PC-3 (cell line): Measurements from ENCODE around the gene DIAPH3. TPM values are rescaled to one million over a fixed set of nuclear protein-coding genes. Genes with fewer than 3 reads are reported as not detected.

Experiments
- ATAC-seq: fragments of 200-7000 bp; cut with Tn5 transposase; 2 replicates; pipeline ENCODE4 v1.9.1; 2020; ENCODE audit warnings: mild to moderate bottlenecking, moderate library complexity
- Bru-seq: library from RNA; stranded (reverse); fragments of 400-500 nt; gene quantifications from one replicate; lab custom pipeline; 2021; lab: Mats Ljungman, UMichigan
- BruChase-seq, 2 experiments: library from RNA; stranded (reverse); fragments of 400-500 nt; gene quantifications; one replicate each; lab custom pipeline; 2021; lab: Mats Ljungman, UMichigan
- BruUV-seq: library from RNA; stranded (reverse); fragments of 400-500 nt; replicated peaks from 2 replicates; lab custom pipeline; 2021; lab: Mats Ljungman, UMichigan
- CTCF ChIA-PET: fragments of 300-600 bp; sonication (Branson Sonifier 250); formaldehyde crosslinking; loops from one replicate; lab custom pipeline; 2022; ENCODE audit warnings: antibody characterized with exemption; lab: Charles Lee
- POLR2A ChIA-PET: fragments of 300-600 bp; sonication (Branson Sonifier 250); formaldehyde crosslinking; loops from one replicate; lab custom pipeline; 2022; ENCODE audit warnings: antibody characterized with exemption; ENCODE audit not compliant: unreplicated experiment; lab: Charles Lee
- DNase-seq: peaks from one replicate; pipeline ENCODE4 v3.0.0-alpha.2; 2015
- H2AFZ ChIP-seq: fragments of 300-600 bp; sonication (generic); 2 replicates; pipeline ENCODE4 v1.6.0; 2016; ENCODE audit warnings: antibody characterized with exemption, low read length
- H3F3A ChIP-seq: fragments of 300-600 bp; sonication (generic); one replicate; pipeline ENCODE4 v1.6.0; 2017; ENCODE audit warnings: antibody characterized with exemption, low read length, control low read depth, mild to moderate bottlenecking; ENCODE audit not compliant: unreplicated experiment
- H3K27ac ChIP-seq: fragments of 300-600 bp; sonication (generic); 2 replicates; pipeline ENCODE4 v1.5.1; 2016; ENCODE audit warnings: mild to moderate bottlenecking, low read length
- H3K27me3 ChIP-seq: fragments of 300-600 bp; sonication (generic); 2 replicates; pipeline ENCODE4 v1.6.1; 2016; ENCODE audit warnings: low read length, mixed read lengths
- H3K36me3 ChIP-seq: fragments of 300-600 bp; sonication (generic); 2 replicates; pipeline ENCODE4 v1.6.1; 2016; ENCODE audit warnings: low read depth, mixed run types, low read length, mixed read lengths
- H3K4me1 ChIP-seq: fragments of 300-600 bp; sonication (generic); 2 replicates; pipeline ENCODE4 v1.5.1; 2016; ENCODE audit warnings: low read length; ENCODE audit not compliant: insufficient read depth
- H3K4me2 ChIP-seq: fragments of 300-600 bp; sonication (generic); 2 replicates; pipeline ENCODE4 v1.6.0; 2016; ENCODE audit warnings: low read length
- H3K4me3 ChIP-seq: fragments of 300-600 bp; sonication (generic); 2 replicates; pipeline ENCODE4 v1.5.1; 2016; ENCODE audit warnings: mild to moderate bottlenecking, low read length, mixed read lengths
- H3K79me2 ChIP-seq: fragments of 300-600 bp; sonication (generic); 2 replicates; pipeline ENCODE4 v1.6.1; 2017; ENCODE audit warnings: low read length, mixed read lengths
- H3K9ac ChIP-seq: fragments of 300-600 bp; sonication (generic); 2 replicates; pipeline ENCODE4 v1.6.0; 2016; ENCODE audit warnings: mild to moderate bottlenecking, low read length
- H3K9me2 ChIP-seq: fragments of 300-600 bp; sonication (generic); replicated peaks from 2 replicates; pipeline ENCODE4 v1.6.1; 2016; ENCODE audit warnings: mixed run types, low read length, mixed read lengths
- H3K9me3 ChIP-seq: fragments of 300-600 bp; sonication (generic); 2 replicates; pipeline ENCODE4 v1.6.1; 2016; ENCODE audit warnings: low read length, mixed read lengths
- H4K20me1 ChIP-seq: fragments of 300-600 bp; sonication (generic); 2 replicates; pipeline ENCODE4 v1.6.1; 2016; ENCODE audit warnings: low read length, mixed read lengths
- EZH2 ChIP-seq: fragments of 300-600 bp; sonication (generic); IDR thresholded peaks from one replicate; pipeline ENCODE4 v1.6.1; 2017; ENCODE audit warnings: antibody characterized with exemption, mild to moderate bottlenecking, low read length; ENCODE audit not compliant: unreplicated experiment
- EZH2phosphoT487 ChIP-seq: fragments of 300-600 bp; sonication (generic); IDR thresholded peaks from 2 replicates; pipeline ENCODE4 v1.6.1; 2018; ENCODE audit warnings: mild to moderate bottlenecking, antibody characterized with exemption, low read length, borderline replicate concordance
- intact Hi-C: fragments of 100-400 bp; cut with micrococcal nuclease; formaldehyde crosslinking; loops from 2 replicates; pipeline ENCODE4 v1.9.0; 2023
- long read RNA-seq: library from polyadenylated mRNA; unstranded; transcript quantifications from one replicate; pipeline ENCODE4 v2.0.0, GENCODE V29; 2021; ENCODE audit not compliant: unreplicated experiment
- total RNA-seq: library from RNA; depleted of rRNA; stranded (reverse); fragments of >200 nt; gene quantifications from 2 replicates; pipeline ENCODE4 v1.2.3, GENCODE V29; 2014; rRNA removed
- TF ChIP-seq, protein P1 (sequence below): fragments of 300-600 bp; sonication (generic); conservative IDR thresholded peaks from 2 replicates; pipeline ENCODE4 v1.5.1; 2017; ENCODE audit warnings: antibody characterized with exemption, low read depth, mild to moderate bottlenecking, low read length

Gene DIAPH3, protein sequence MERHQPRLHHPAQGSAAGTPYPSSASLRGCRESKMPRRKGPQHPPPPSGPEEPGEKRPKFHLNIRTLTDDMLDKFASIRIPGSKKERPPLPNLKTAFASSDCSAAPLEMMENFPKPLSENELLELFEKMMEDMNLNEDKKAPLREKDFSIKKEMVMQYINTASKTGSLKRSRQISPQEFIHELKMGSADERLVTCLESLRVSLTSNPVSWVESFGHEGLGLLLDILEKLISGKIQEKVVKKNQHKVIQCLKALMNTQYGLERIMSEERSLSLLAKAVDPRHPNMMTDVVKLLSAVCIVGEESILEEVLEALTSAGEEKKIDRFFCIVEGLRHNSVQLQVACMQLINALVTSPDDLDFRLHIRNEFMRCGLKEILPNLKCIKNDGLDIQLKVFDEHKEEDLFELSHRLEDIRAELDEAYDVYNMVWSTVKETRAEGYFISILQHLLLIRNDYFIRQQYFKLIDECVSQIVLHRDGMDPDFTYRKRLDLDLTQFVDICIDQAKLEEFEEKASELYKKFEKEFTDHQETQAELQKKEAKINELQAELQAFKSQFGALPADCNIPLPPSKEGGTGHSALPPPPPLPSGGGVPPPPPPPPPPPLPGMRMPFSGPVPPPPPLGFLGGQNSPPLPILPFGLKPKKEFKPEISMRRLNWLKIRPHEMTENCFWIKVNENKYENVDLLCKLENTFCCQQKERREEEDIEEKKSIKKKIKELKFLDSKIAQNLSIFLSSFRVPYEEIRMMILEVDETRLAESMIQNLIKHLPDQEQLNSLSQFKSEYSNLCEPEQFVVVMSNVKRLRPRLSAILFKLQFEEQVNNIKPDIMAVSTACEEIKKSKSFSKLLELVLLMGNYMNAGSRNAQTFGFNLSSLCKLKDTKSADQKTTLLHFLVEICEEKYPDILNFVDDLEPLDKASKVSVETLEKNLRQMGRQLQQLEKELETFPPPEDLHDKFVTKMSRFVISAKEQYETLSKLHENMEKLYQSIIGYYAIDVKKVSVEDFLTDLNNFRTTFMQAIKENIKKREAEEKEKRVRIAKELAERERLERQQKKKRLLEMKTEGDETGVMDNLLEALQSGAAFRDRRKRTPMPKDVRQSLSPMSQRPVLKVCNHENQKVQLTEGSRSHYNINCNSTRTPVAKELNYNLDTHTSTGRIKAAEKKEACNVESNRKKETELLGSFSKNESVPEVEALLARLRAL
- total RNA-seq: 7.6 and 10.1 TPM in 2 replicates
- Bru-seq, nascent RNA: percentile 61 among the genes with signal in this experiment
- BruChase-seq, experiment 1, labeled RNA remaining after a 6-hour chase: percentile 46 among the genes with signal in this experiment
- percentile 38 among the genes with signal in this experiment for BruChase-seq, experiment 2, labeled RNA remaining after a 2-hour chase
- long read RNA-seq, full-length matches to known transcripts: 1 of 6 reads
- long read RNA-seq, partial matches to known transcripts: 4 of 6 reads
- long read RNA-seq, other reads (novel, unspliced or antisense): 1 of 6 reads

- H4K20me1 ChIP-seq: no peaks in the 10 kb centered on the region
- BruUV-seq: TSS peak; percentile 68
- H3F3A ChIP-seq: no peaks in the 10 kb centered on the region
- ChIA-PET POLR2A (no interaction called here), CTCF (no interaction called here)
- H3K9me2 ChIP-seq: no peaks in the 10 kb centered on the region
- H3K4me2 ChIP-seq: peak within 1 kb of the TSS; percentile 95
- peaks cover 18% of the 10 kb centered on the region for H3K4me1 ChIP-seq
- DNase-seq (peak; percentile 92), ATAC-seq (peak; percentile 100)
- peak within 1 kb of the TSS; percentile 56 for H3K27ac ChIP-seq
- peak within 1 kb of the TSS; percentile 97 for H3K4me3 ChIP-seq
- intact Hi-C loops: no loop called here
- no peak for TF ChIP-seq EZH2phosphoT487
- no peaks in the 10 kb centered on the region for H3K36me3 ChIP-seq
- H2AFZ ChIP-seq: peak within 1 kb of the TSS; percentile 98
- no peaks in the 10 kb centered on the region for H3K9me3 ChIP-seq
- H3K79me2 ChIP-seq: peaks cover 54% of the 10 kb centered on the region
- H3K9ac ChIP-seq: peak within 1 kb of the TSS; percentile 88
- H3K27me3 ChIP-seq: no peaks in the 10 kb centered on the region
Observed at GRCh38 chr13:60163478-60164233, at the start of gene DIAPH3. DIAPH3 (minus strand) TSS chr13:60163928; CDS start chr13:60163766, 162 bp downstream.

DNA sequence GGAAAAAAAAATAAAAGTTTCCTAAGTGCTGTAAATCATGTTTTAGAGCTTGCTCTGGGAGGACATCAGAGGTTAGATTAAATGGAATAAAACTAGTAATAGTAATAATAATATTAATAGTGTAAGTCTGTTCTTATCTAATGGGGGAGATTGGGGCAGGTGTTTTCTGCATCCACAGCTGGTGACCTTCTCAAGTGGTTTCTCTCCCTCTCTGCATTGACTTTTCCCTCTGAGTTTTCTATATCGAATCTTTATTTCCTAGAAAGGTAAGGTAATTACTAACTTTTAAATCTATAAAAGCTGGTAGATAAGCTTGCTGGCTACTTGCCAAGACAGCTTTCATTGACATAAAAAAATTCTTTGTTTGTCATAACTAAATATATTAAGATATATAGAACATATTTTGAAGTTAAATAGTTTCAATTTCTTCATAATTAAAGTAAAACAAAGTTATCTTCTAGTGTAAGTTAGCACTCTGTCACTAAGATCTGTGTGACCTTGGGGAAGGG lies 49.6 kb upstream of the DIAPH3 start:
- Histone ChIP-seq H3K9me3 (no peaks in the 10 kb centered on the region), H3K4me2 (no peak overlapping the region), H3K27me3 (peaks cover 57% of the 10 kb centered on the region), H3F3A (no peaks in the 10 kb centered on the region), H3K36me3 (no peaks in the 10 kb centered on the region), H3K4me1 (no peaks in the 10 kb centered on the region), H3K4me3 (no peak overlapping the region), H3K79me2 (no peaks in the 10 kb centered on the region), H2AFZ (no peak overlapping the region), H3K9me2 (no peaks in the 10 kb centered on the region), H3K27ac (no peak overlapping the region), H4K20me1 (no peaks in the 10 kb centered on the region), H3K9ac (no peak overlapping the region)
- ChIA-PET CTCF (no interaction called here), POLR2A (no interaction called here)
- no peak for TF ChIP-seq EZH2
- BruUV-seq: no TSS peak
- DNase-seq (no peak), ATAC-seq (no peak)
- intact Hi-C loops: no loop called here

GRCh38 chr13:60211548-60211947 lies 47.8 kb upstream of the DIAPH3 start:
- DNase-seq: no peak
- H3K36me3 ChIP-seq: no peaks in the 10 kb centered on the region
- ATAC-seq: no peak
- H3K9me3 ChIP-seq: no peaks in the 10 kb centered on the region
- H3K4me1 ChIP-seq: no peaks in the 10 kb centered on the region
- intact Hi-C loops: no loop called here
- no peaks in the 10 kb centered on the region for H4K20me1 ChIP-seq
- H3K27me3 ChIP-seq: peaks cover 48% of the 10 kb centered on the region
- ChIA-PET CTCF (no interaction called here), POLR2A (no interaction called here)
- no peak overlapping the region for H3K4me2 ChIP-seq
- H3K4me3 ChIP-seq: no peak overlapping the region
- H2AFZ ChIP-seq: no peak overlapping the region
- H3K9me2 ChIP-seq: no peaks in the 10 kb centered on the region
- BruUV-seq: no TSS peak
- H3K9ac ChIP-seq: no peak overlapping the region
- TF ChIP-seq EZH2phosphoT487 (no peak), EZH2 (no peak)
- TF ChIP-seq, protein P1, sequence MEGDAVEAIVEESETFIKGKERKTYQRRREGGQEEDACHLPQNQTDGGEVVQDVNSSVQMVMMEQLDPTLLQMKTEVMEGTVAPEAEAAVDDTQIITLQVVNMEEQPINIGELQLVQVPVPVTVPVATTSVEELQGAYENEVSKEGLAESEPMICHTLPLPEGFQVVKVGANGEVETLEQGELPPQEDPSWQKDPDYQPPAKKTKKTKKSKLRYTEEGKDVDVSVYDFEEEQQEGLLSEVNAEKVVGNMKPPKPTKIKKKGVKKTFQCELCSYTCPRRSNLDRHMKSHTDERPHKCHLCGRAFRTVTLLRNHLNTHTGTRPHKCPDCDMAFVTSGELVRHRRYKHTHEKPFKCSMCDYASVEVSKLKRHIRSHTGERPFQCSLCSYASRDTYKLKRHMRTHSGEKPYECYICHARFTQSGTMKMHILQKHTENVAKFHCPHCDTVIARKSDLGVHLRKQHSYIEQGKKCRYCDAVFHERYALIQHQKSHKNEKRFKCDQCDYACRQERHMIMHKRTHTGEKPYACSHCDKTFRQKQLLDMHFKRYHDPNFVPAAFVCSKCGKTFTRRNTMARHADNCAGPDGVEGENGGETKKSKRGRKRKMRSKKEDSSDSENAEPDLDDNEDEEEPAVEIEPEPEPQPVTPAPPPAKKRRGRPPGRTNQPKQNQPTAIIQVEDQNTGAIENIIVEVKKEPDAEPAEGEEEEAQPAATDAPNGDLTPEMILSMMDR: no peak
- H3K27ac ChIP-seq: no peak overlapping the region
- H3K79me2 ChIP-seq: no peaks in the 10 kb centered on the region
- no peaks in the 10 kb centered on the region for H3F3A ChIP-seq
